Astrocyte (in vitro differentiated cells and primary cell): ENCODE measurements around the gene DUSP2. TPM values are rescaled to one million over a fixed set of nuclear protein-coding genes. Genes with fewer than 3 reads are reported as not detected.

Experiments used
- DNase-seq: peaks from one replicate; pipeline ENCODE4 v3.0.0-alpha.2; 2010; ENCODE audit warnings: low read depth
- FAIRE-seq: peaks from 2 replicates; lab custom pipeline; 2011; peaks lifted over from hg19 to GRCh38; lab: Jason Lieb, UNC
- H2AFZ ChIP-seq: 2 replicates; pipeline ENCODE4 v1.6.0; 2012; ENCODE audit warnings: low read depth, low read length, inconsistent platforms
- H3K27ac ChIP-seq: 2 replicates; pipeline ENCODE4 v1.5.1; 2011; ENCODE audit warnings: low read depth, low read length, inconsistent platforms
- H3K27me3 ChIP-seq: 2 replicates; pipeline ENCODE4 v1.6.0; 2011; ENCODE audit warnings: low read length, inconsistent platforms; ENCODE audit not compliant: insufficient read depth
- H3K36me3 ChIP-seq: 2 replicates; pipeline ENCODE4 v1.5.1; 2011; ENCODE audit warnings: low read length, inconsistent platforms; ENCODE audit not compliant: insufficient read depth
- H3K4me1 ChIP-seq: 2 replicates; pipeline ENCODE4 v1.5.1; 2011; ENCODE audit warnings: low read length, inconsistent platforms; ENCODE audit not compliant: insufficient read depth
- H3K4me2 ChIP-seq: 2 replicates; pipeline ENCODE4 v1.6.0; 2012; ENCODE audit warnings: low read length, inconsistent platforms
- H3K4me3 ChIP-seq: 2 replicates; pipeline ENCODE4 v1.5.1; 2011; ENCODE audit warnings: low read depth, mild to moderate bottlenecking, low read length, inconsistent platforms; ENCODE audit not compliant: insufficient read depth
- H3K79me2 ChIP-seq: 2 replicates; pipeline ENCODE4 v1.6.0; 2012; ENCODE audit warnings: mild to moderate bottlenecking, low read length, inconsistent platforms; ENCODE audit not compliant: insufficient read depth
- H3K9ac ChIP-seq: 2 replicates; pipeline ENCODE4 v1.6.0; 2012; ENCODE audit warnings: mild to moderate bottlenecking, low read length, inconsistent platforms
- H3K9me3 ChIP-seq: 2 replicates; pipeline ENCODE4 v1.5.1; 2012; ENCODE audit warnings: low read depth, mild to moderate bottlenecking, low read length, inconsistent platforms; ENCODE audit not compliant: insufficient read depth
- H4K20me1 ChIP-seq: 2 replicates; pipeline ENCODE4 v1.6.0; 2012; ENCODE audit warnings: low read length, inconsistent platforms; ENCODE audit not compliant: insufficient read depth
- H3K27ac Mint-ChIP-seq: one replicate; pipeline ENCODE4 v1.8.0; 2021; ENCODE audit warnings: mild to moderate bottlenecking, mixed read lengths; ENCODE audit not compliant: unreplicated experiment
- H3K27me3 Mint-ChIP-seq: one replicate; pipeline ENCODE4 v1.8.0; 2021; ENCODE audit warnings: low read depth, mixed read lengths; ENCODE audit not compliant: unreplicated experiment
- H3K36me3 Mint-ChIP-seq: one replicate; pipeline ENCODE4 v1.8.0; 2021; ENCODE audit warnings: low read depth, mixed read lengths; ENCODE audit not compliant: unreplicated experiment
- H3K4me1 Mint-ChIP-seq: one replicate; pipeline ENCODE4 v1.8.0; 2021; ENCODE audit warnings: low read depth, mixed read lengths; ENCODE audit not compliant: unreplicated experiment
- H3K4me3 Mint-ChIP-seq: one replicate; pipeline ENCODE4 v1.8.0; 2021; ENCODE audit warnings: mild to moderate bottlenecking, moderate library complexity, mixed read lengths; ENCODE audit not compliant: unreplicated experiment
- H3K9me3 Mint-ChIP-seq: one replicate; pipeline ENCODE4 v1.8.0; 2021; ENCODE audit warnings: mild to moderate bottlenecking, mixed read lengths; ENCODE audit not compliant: unreplicated experiment
- EZH2 ChIP-seq: IDR thresholded peaks from 2 replicates; pipeline ENCODE4 v1.6.1; 2012; ENCODE audit warnings: mild to moderate bottlenecking, low read length, inconsistent platforms; ENCODE audit not compliant: insufficient read depth
- total RNA-seq: library from RNA; stranded (reverse); gene quantifications from 2 replicates; pipeline ENCODE4 v1.2.1, GENCODE V29; 2021
- TF ChIP-seq, protein P1 (sequence below): IDR thresholded peaks from 2 replicates; pipeline ENCODE4 v1.5.1; 2011; ENCODE audit warnings: low read depth, mild to moderate bottlenecking, inconsistent platforms, low read length, moderate library complexity; ENCODE audit not compliant: insufficient read depth

DUSP2 gene
- total RNA-seq, 1 donor from 2014 or later = 0.95 TPM

DNA sequence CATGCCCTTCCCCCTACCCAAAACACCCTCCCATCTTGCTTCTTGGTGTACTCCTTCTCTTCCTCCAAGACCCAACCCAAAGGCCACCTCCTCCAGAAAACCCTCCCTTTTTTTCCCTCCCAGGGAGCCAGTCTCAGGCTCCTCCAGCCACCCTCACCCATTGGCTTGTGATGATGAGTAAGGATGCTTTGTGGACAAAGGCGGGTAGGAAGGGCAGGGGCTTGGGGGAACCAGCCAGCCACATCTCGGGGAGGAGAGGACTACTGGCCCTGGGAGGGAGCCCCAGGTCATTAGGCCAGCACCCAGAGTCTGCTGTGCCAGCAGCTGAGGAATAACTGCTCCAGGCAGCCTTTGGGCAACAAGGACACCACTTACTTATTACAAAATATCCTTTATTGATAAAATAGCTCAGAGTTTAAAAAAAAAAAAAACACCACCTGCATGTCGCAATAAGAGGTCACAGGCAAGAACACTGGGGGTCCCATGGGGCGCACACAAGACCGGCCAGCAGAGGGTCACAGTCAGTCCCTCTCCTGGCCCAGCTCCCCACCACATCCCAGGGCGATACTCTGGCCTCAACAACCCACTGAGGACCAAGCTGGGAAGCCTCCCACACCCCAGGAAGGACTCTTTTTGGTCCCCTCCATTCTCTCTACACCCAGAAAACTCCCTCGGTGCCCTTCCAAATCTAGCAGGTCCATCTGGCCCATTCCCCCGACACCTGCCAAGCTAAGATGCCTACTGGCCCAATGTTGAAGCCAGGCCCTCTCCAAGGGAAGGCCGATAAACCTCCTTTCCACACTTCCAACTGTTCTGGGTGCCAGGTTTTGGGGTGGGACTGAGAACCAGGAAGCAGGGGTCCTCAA, 32.5 kb downstream of the DUSP2 start:
- Mint-ChIP-seq H3K27ac (no peak overlapping the region), H3K4me1 (peaks cover 5% of the 10 kb centered on the region), H3K27me3 (peaks cover 55% of the 10 kb centered on the region), H3K4me3 (no peak overlapping the region), H3K36me3 (no peaks in the 10 kb centered on the region), H3K9me3 (peaks cover 4% of the 10 kb centered on the region)
- H4K20me1 ChIP-seq = no peaks in the 10 kb centered on the region
- peaks cover 23% of the 10 kb centered on the region for H3K27me3 ChIP-seq
- H3K4me3 ChIP-seq = no peak overlapping the region
- no peak overlapping the region for H3K27ac ChIP-seq
- H3K4me2 ChIP-seq = no peak overlapping the region
- H3K4me1 ChIP-seq = peaks cover 2% of the 10 kb centered on the region
- FAIRE-seq (no peak), DNase-seq (no peak)
- no peak overlapping the region for H2AFZ ChIP-seq
- H3K79me2 ChIP-seq = no peaks in the 10 kb centered on the region
- no peaks in the 10 kb centered on the region for H3K36me3 ChIP-seq
- H3K9ac ChIP-seq = no peak overlapping the region
- TF ChIP-seq, protein P1, sequence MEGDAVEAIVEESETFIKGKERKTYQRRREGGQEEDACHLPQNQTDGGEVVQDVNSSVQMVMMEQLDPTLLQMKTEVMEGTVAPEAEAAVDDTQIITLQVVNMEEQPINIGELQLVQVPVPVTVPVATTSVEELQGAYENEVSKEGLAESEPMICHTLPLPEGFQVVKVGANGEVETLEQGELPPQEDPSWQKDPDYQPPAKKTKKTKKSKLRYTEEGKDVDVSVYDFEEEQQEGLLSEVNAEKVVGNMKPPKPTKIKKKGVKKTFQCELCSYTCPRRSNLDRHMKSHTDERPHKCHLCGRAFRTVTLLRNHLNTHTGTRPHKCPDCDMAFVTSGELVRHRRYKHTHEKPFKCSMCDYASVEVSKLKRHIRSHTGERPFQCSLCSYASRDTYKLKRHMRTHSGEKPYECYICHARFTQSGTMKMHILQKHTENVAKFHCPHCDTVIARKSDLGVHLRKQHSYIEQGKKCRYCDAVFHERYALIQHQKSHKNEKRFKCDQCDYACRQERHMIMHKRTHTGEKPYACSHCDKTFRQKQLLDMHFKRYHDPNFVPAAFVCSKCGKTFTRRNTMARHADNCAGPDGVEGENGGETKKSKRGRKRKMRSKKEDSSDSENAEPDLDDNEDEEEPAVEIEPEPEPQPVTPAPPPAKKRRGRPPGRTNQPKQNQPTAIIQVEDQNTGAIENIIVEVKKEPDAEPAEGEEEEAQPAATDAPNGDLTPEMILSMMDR = no peak
- TF ChIP-seq EZH2 = no peak
- H3K9me3 ChIP-seq = no peaks in the 10 kb centered on the region

DNA sequence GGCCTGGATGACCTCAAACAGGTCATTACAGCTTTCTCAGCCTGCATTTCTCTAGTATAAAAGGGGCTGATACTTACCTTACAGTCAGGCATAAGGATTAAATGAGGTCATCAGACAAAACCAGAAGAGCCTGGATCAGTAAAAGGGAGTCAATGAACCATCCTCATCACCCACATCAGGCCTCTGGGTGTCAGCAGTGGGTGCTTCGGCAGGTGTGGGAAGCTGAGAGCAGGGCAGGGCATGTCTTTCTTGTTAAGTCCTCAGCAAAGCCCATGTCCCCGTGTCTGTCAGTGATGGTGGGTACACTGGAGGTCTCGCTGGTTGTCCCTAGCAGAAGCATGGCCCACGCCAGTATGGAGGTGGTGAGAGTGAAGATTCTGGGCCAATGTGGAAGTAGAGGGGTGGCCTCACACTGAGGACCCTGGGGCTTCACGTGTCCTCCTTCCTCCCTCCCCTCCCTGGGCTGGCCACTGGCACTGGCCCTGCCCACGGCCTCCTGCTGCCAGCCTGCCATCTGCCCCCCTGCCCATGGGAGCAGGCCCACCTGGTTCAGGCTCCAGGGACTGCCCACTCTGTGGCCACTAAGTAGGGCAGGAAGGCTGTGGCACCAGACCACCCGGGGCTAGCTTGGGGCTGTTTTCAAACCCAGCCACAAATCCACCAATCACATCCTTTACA, 33.3 kb downstream of the DUSP2 start:
- Mint-ChIP-seq H3K36me3 (no peaks in the 10 kb centered on the region), H3K27ac (no peak overlapping the region), H3K27me3 (peaks cover 51% of the 10 kb centered on the region), H3K4me1 (peaks cover 5% of the 10 kb centered on the region), H3K9me3 (peaks cover 4% of the 10 kb centered on the region), H3K4me3 (no peak overlapping the region)
- Histone ChIP-seq H3K4me2 (no peak overlapping the region), H2AFZ (no peak overlapping the region), H3K36me3 (no peaks in the 10 kb centered on the region), H3K9ac (no peak overlapping the region), H3K4me3 (no peak overlapping the region), H3K27ac (no peak overlapping the region), H3K4me1 (no peaks in the 10 kb centered on the region), H3K27me3 (peaks cover 21% of the 10 kb centered on the region), H3K9me3 (no peaks in the 10 kb centered on the region), H3K79me2 (no peaks in the 10 kb centered on the region), H4K20me1 (no peaks in the 10 kb centered on the region)
- TF ChIP-seq EZH2 = no peak
- TF ChIP-seq, protein P1 = no peak
- DNase-seq = no peak
- FAIRE-seq = no peak
